Glomerular visceral epithelial cell (primary cell): ENCODE results near the gene CLIP3.

Experiments used
- DNase-seq: peaks from one replicate; pipeline ENCODE4 v3.0.0-alpha.2; 2016; ENCODE audit errors: extremely low spot score

CLIP3 gene

DNA sequence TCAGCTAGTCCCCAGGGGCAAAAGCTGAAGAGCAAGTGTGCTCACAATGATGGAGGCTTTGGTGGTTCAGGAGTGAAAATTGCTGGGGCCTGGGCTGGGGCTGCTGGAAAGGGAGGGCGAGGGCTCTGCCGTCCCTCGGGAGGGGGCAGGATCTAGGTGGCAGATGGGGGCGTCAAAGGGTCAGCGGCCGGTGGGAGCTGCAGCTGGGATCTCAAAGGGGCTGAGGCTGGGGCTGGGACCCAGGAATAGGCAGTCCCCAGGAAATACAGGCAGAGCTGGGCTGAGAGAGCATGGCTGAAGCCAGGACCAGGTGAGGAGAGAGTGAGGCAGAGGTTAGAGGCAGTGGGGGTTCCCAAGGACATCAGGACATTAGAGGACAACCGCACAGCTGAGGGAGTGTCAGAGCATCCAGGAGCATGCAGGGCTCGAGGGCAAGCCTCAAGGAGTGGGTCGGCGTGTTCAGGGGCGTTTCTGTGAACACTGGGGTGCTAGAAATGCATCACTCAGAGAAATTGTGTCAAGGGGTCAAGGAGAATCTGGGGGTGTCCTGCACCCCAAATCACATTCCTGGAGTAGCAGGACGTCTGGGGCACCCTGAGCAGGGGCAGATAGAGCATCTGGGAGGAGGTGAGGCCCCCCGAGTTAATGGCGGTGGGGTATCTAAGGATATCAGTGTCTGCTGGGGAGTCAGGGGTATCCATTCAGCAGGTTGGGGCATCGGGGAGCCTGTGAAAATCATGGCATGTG, 22.9 kb downstream of the CLIP3 start:
- DNase-seq, result no peak

DNA sequence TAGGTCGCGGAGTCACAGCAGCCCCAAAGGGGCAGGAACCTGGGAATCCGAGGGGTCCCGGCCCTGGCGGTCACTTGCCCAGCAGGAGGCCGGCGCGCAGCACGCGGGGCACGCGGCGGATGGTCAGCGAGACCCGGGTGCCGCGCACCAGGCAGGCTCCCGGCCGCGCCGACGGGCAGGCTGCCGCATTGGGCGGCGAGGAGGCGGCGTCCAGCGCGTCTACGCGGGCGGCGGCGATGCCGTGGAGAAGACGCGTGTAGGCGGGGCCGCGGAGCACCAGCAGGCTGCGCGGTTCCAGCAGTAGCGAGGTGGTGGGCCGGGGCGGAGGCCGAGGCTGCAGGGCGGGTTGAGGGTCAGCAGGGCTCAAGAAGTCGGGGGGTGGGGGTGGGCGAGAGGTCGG, 23.5 kb downstream of the CLIP3 start:
- no peak for DNase-seq

DNA sequence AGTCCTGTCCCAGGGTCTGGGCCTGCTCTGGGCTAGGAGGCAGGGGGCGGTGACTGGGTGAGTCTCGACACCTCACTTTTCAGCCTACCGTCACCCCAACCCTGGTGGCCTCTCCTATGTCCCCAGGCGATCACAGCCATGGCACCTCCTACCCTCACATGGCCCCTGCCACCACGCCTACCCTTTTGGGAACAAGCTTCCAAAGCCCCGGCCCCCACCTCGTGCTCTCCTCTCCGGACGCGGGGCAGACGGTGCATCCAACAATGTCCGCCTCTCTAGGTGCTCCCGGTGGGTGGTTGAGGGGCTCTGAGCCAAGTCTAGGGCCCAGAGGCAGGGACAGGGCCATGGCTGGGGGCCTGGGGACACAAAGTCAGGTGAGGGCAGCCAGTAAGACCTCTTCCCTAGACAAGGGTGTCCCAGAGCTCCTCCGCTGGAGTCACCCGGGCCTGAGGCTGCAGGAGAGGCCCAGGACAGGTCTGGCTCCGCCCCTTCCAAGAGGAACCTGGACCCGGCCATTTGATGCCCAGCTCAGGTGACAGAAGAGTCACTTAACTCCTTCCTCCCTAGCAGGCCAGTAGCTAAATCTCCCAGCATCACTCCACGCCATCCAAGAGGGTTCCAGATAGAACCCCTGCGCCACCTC, 24.2 kb downstream of the CLIP3 start, which contains the start of gene SYNE4:
Gene SYNE4, minus strand, starts transcription at position 478 of the 643 bp plus-strand sequence. Its CDS starts 132 bp downstream, at position 346.
- no peak for DNase-seq

DNA sequence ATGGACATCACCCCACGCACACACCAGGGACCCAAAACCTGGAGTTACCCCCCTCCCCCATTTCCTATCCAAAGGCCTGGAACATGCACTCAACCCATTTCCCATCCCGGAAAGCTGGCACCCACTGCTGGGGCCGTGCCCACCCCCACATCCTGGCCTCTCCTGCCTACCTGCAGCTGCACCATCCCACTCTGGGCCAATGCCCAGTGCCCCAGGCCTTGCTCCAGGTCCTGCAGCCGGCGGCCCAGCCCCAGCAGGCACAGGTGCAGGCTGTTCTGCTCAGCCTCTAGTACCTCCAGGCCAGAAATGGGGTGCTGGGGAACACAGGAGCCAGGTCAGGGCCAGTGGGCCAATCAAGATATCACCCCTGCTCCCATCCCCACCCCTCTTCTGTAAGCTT, 25.7 kb downstream of the CLIP3 start:
- no peak for DNase-seq

DNA sequence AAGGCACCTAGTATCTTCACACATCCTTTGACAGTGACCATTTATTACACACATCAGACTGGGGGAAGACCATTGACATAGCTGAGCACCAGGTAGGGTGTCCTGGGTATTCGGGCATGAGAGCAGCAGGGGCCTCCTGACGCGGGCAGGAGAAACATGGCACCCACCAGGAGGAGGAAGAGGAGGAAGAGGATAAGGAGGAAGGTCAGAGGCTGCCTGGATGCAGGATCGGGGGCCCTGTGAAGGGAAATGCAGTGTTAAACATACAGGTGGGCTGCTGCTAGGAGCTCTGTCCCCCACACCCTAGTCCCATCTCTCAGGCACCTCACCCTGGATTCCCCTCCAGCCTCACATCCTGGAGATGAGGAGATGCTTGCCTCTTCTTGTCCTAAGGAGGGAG, 29.4 kb downstream of the CLIP3 start:
- DNase-seq, result no peak

DNA sequence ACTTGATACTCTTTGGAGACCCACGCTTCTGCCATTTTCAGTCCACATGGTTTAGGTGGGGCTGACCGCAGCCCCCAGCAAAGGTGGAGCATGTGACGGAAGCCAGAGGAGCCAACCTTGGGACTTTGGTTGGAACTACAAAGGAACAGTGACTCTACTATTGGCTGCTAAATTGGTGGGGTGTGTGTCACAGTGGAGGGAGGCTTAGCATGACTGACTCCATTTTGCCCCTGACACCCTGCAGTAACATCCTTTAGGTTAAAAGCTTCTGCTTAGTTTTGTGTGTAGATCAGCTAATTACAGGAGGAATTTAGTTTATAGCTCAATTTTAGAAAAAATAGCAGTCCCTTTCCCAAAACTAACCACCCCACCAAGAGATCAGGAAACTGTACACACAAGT, 31.1 kb downstream of the CLIP3 start:
- DNase-seq, result no peak

GRCh38 chr19:35996777-35997176, 35.9 kb downstream of the CLIP3 start:
- DNase-seq, result no peak

GRCh38 chr19:35995048-35995993, 37.4 kb downstream of the CLIP3 start, which contains the start of gene SDHAF1:
Gene SDHAF1, plus strand, starts transcription at chr19:35995188. Its CDS starts 87 bp downstream, at chr19:35995275.
- DNase-seq, result peak; percentile 93

DNA sequence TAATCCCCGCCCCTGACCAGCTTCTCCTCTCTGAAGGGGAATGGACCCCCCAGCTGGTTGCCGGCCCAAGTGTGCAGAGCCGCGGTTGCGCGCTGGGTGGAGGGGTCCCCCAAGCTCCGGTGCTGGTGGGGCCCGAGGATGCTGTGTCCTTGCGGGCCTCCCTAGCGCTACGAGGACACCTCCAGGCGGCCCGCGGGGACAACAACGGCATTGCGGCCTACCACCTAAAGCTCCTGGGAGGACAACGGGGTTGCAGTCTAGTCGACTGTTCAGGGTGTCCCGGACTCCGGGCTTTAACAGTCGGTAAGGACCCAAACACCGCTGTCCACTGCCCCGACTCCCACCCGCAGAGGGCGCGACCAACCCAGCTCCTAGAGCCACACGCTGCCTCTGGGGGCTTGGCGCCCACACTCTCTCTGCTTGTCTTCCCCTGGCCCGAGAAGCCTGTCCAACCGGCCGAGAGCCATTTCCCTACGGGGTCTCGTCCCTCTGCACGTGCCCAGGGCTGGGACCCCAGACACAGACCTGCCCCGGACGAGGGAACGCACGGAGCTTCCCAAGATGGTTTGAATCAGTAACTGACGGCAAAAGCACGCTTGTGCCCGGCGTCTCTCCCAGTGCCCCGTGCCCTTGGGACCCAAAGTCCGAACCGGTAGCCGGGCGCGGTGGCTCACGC, 38.6 kb downstream of the CLIP3 start:
- no peak for DNase-seq

DNA sequence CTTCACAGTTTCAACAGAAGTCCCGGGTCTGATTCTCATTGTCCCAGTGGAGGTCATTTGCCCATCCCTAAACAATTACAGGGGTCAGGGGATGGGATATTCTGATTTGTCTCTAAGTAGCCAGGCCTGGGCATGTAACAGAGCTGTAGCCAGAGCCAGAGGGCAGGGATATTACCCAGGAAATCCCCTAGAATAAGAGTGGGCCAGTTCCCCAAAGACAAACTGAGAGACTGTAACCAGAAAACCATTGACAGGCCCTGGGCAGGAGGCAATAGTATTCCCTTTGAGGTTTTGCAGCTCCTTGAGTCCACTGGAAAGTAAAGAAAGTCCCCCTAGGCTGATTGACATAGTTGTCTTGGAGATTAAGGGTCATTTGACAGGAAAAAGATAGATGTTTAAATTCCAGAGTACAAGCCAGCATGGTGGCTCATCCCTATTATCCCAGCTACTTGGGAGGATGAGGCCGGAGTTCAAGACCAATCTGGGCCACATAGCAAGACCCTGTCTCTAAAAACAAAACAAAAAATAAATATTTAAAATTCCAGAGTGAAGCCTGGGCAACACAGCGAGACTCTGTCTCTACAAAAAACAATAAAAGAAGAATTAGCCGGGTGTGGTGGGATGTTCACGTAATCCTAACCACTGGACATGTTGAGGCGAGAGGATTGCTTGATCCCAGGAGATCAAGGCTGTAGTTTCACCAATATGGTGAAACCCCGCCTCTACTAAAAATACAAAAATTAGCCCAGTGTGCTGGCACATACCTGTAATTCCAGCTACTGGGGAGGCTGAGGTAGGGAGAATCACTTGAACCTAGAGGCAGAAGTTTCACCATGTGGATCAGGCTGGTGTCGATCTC, 39.5 kb downstream of the CLIP3 start:
- no peak for DNase-seq

GRCh38 chr19:35991731-35992450, 40.8 kb downstream of the CLIP3 start:
- peak; percentile 68 for DNase-seq

GRCh38 chr19:35990771-35991730, 41.6 kb downstream of the CLIP3 start:
- DNase-seq, result no peak

GRCh38 chr19:35990156-35990555, 42.5 kb downstream of the CLIP3 start:
- DNase-seq, result no peak

DNA sequence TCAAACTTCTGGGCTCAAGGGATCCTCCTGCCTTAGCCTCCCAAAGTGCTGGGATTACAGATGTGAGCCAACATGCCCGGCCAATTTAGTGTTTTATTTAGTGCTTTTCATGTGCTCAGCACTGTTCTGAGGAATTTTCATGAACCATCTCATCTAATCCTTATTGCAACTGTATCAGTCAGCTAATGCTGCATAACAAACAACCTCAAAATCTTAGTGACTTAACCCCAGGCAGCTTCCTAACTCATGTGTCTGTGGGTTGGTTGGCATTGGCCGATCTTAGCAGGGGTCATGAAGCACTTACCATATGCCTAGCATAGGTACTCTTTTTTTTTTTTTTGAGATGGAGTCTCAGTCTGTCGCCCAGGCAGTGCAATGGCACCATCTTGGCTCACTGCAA, 43.8 kb downstream of the CLIP3 start:
- DNase-seq, result no peak

DNA sequence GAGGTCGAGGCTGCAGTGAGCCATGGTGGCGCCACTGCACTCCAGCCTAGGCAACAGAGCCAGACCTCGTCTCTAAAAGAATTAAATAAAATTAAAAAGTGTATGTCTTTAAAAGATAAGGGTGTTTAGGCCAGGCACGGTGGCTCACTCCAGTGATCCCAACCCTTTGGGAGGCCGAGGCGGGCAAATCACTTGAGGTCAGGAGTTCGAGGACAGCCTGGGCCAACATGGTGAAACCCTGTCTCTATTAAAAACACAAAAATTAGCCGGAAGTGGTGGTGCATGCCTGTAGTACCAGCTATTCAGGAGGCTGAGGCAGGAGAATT, 45.1 kb downstream of the CLIP3 start:
- no peak for DNase-seq

DNA sequence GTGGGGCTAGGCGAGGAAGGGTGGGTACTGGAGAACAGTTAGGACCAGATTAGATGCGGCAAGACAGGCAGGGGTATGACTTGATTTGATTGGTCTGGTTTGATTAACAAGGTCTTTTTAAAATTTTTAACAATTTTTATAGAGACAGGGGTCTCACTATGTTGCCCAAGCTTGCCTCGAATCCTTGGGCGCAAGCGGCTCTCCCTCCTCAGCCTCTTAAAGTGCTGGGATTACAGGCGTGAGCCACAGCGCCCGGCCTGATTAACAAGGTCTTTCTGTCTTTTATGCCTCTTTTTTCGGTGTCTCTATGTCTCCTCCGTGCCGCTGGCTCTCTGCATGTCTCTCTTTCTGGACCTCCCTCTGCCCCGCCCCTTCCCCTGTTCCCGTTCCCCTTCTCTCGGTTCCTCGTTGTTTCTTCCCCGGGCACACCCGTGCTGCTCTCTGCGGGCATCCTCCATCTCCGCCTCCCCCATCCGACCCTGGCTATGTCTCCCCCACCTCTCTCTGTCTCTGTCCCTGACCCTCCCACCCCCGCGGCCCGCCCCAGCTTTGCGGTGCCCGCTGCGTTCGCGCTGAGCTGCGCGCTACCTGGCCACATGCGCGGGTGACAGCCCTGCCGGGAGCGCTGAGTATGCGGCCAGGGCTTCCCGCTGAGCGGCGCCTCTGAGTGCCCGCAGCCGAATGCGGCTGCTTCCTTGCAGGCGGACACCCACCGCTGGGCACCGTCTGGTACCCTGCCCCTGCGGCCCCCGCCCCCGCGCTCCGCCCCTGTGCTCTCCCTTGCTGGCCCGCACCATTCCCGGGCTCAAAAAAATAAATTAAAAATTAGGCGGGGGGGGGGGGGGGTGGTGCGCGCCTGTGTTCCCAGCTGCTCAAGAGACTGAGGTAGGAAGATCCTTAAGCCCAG, 45.8 kb downstream of the CLIP3 start:
- DNase-seq, result no peak

- no peak for DNase-seq
Measured at GRCh38 chr19:35986111-35986510, 46.6 kb downstream of the CLIP3 start.

- no peak for DNase-seq
Measured at GRCh38 chr19:35983177-35983576, 49.5 kb downstream of the CLIP3 start.
